ENCODE data around the gene TSHZ2. TPM values are rescaled to one million over a fixed set of nuclear protein-coding genes. Genes with fewer than 3 reads are reported as not detected.
"Not testable (repeated sequence)": the region's sequence is repeated elsewhere in the genome, so short reads cannot be mapped to it uniquely, and the experiment has no call there.

TSHZ2 gene
- total RNA-seq, 1 experiment from 2014 or later = 0.20 TPM

DNA sequence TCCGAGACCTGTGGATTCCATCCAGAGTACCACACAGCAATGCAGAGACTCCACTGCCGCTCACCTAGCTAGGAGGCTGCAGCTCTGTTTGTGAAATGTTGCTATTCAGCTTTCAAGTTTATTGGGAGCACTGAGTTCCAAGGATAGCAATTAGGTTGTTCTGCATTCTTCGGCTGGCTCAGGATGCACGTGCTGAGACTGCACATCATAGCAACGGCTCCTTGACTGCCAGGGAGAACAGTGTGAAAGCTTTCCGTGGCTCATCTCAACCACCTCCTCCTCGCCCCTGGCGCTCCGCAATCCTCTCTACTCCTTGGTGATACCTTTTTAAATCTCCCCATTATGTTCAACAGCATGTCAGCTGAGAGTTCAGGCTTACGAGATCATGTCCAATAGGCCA is 116.6 kb downstream of the TSHZ2 start:
- no peak for DNase-seq (ENCODE audit: low spot score)
- H3K36me3 Mint-ChIP-seq = no peaks in the 10 kb centered on the region
- POLR2A ChIA-PET = no interaction called here
- no peak for ATAC-seq
- CTCF ChIA-PET = interaction anchor here (0.6 to 0.9 kb wide), 2 partner anchors 23 to 983 kb away, joined by 3 read pairs; no protein-coding TSS in a partner anchor
- no peaks in the 10 kb centered on the region; the same call in 1 of the 2 replicates for H3K4me1 Mint-ChIP-seq
- H3K27ac Mint-ChIP-seq = no peak overlapping the region
- TF ChIP-seq JUN (CRISPR knock-in tag; IDR thresholded peaks at IDR 0.05) (no peak), TCF7 (CRISPR knock-in tag; IDR thresholded peaks at IDR 0.05; ENCODE audit: low read depth) (no peak), ESRRA (CRISPR knock-in tag; IDR thresholded peaks at IDR 0.05; ENCODE audit: borderline replicate concordance) (no peak), OVOL2 (CRISPR knock-in tag; IDR thresholded peaks at IDR 0.05; ENCODE audit: borderline replicate concordance) (no peak), ZNF263 (CRISPR knock-in tag; IDR thresholded peaks at IDR 0.05; ENCODE audit: low read depth) (no peak), ATF1 (CRISPR knock-in tag; IDR thresholded peaks at IDR 0.05) (no peak)
- TF ChIP-seq, protein P1, sequence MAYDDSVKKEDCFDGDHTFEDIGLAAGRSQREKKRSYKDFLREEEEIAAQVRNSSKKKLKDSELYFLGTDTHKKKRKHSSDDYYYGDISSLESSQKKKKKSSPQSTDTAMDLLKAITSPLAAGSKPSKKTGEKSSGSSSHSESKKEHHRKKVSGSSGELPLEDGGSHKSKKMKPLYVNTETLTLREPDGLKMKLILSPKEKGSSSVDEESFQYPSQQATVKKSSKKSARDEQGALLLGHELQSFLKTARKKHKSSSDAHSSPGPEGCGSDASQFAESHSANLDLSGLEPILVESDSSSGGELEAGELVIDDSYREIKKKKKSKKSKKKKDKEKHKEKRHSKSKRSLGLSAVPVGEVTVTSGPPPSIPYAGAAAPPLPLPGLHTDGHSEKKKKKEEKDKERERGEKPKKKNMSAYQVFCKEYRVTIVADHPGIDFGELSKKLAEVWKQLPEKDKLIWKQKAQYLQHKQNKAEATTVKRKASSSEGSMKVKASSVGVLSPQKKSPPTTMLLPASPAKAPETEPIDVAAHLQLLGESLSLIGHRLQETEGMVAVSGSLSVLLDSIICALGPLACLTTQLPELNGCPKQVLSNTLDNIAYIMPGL (CRISPR knock-in tag; IDR thresholded peaks at IDR 0.05) = no peak
- TF ChIP-seq, protein P2, sequence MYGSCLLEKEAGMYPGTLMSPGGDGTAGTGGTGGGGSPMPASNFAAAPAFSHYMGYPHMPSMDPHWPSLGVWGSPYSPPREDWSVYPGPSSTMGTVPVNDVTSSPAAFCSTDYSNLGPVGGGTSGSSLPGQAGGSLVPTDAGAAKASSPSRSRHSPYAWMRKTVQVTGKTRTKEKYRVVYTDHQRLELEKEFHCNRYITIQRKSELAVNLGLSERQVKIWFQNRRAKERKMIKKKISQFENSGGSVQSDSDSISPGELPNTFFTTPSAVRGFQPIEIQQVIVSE (CRISPR knock-in tag; IDR thresholded peaks at IDR 0.05; ENCODE audit: borderline replicate concordance) = no peak
- TF ChIP-seq, protein P3, sequence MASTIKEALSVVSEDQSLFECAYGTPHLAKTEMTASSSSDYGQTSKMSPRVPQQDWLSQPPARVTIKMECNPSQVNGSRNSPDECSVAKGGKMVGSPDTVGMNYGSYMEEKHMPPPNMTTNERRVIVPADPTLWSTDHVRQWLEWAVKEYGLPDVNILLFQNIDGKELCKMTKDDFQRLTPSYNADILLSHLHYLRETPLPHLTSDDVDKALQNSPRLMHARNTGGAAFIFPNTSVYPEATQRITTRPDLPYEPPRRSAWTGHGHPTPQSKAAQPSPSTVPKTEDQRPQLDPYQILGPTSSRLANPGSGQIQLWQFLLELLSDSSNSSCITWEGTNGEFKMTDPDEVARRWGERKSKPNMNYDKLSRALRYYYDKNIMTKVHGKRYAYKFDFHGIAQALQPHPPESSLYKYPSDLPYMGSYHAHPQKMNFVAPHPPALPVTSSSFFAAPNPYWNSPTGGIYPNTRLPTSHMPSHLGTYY (CRISPR knock-in tag; IDR thresholded peaks at IDR 0.05) = no peak
- TF ChIP-seq, protein P4, sequence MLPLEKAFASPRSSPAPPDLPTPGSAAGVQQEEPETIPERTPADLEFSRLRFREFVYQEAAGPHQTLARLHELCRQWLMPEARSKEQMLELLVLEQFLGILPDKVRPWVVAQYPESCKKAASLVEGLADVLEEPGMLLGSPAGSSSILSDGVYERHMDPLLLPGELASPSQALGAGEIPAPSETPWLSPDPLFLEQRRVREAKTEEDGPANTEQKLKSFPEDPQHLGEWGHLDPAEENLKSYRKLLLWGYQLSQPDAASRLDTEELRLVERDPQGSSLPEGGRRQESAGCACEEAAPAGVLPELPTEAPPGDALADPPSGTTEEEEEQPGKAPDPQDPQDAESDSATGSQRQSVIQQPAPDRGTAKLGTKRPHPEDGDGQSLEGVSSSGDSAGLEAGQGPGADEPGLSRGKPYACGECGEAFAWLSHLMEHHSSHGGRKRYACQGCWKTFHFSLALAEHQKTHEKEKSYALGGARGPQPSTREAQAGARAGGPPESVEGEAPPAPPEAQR (CRISPR knock-in tag; IDR thresholded peaks at IDR 0.05) = no peak
- no peaks in the 10 kb centered on the region for H3K27me3 Mint-ChIP-seq (ENCODE audit: low read depth)
- 0 out of 2 replicates have a peak, but pooled peaks cover 5% of the 10 kb centered on the region for H3K9me3 Mint-ChIP-seq
- no peak overlapping the region for H3K4me3 Mint-ChIP-seq

DNA sequence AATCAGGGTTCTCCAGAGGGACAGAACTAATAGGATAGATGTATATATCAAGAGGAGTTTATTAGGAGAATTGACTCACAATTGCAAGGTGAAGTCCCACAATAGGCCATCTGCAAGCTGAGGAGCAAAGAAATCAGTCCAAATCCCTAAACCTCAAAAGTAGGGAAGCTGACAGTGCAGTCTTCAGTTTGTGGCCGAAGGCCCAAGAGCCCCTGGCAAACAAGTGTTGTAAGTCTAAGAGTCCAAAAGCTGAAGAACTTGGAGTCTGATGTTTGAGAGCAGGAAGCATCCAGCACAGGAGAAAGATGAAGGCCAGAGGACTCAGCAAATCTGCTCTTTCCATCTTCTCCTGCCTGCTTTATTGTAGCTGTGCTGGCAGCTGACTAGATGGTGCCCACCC is 117.7 kb downstream of the TSHZ2 start:
- H3K4me3 Mint-ChIP-seq; H3K36me3 Mint-ChIP-seq; ATAC-seq; H3K9me3 Mint-ChIP-seq; H3K27ac Mint-ChIP-seq; H3K4me1 Mint-ChIP-seq; H3K27me3 Mint-ChIP-seq (ENCODE audit: low read depth); POLR2A ChIA-PET; DNase-seq (ENCODE audit: low spot score): not testable (repeated sequence)
- CTCF ChIA-PET = interaction anchor here (0.6 to 0.9 kb wide), 2 partner anchors 24 to 42 kb away, joined by 3 read pairs; no protein-coding TSS in a partner anchor

DNA sequence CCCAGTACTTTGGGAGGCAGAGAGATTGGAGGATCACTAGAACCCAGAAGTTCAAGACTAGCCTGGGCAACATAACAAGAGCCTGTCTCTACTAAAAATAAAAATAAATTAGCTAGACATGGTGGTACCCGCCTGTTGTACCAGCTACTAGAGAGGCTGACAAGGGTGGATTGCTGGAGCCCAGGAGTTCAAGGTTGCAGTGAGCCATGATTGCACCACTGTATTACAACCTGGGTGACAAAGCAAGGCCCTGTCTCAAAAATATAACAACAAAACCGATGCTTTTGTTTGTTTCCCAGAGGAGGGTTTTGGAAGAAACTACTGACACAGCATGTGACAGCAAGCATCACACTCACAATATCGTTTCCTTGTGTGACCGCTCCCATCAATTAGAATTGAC is 119.6 kb downstream of the TSHZ2 start:
- TF ChIP-seq HMGA2 (CRISPR knock-in tag; IDR thresholded peaks at IDR 0.05) (no peak), ZNF671 (CRISPR knock-in tag; IDR thresholded peaks at IDR 0.05) (no peak), RORB (CRISPR knock-in tag; IDR thresholded peaks at IDR 0.05) (no peak), SMAD3 (CRISPR knock-in tag; IDR thresholded peaks at IDR 0.05; ENCODE audit: borderline replicate concordance) (no peak), NR2C2 (CRISPR knock-in tag; IDR thresholded peaks at IDR 0.05) (no peak), JAZF1 (CRISPR knock-in tag; IDR thresholded peaks at IDR 0.05) (no peak)
- TF ChIP-seq, protein P1 (CRISPR knock-in tag; IDR thresholded peaks at IDR 0.05) = no peak
- TF ChIP-seq, protein P5, sequence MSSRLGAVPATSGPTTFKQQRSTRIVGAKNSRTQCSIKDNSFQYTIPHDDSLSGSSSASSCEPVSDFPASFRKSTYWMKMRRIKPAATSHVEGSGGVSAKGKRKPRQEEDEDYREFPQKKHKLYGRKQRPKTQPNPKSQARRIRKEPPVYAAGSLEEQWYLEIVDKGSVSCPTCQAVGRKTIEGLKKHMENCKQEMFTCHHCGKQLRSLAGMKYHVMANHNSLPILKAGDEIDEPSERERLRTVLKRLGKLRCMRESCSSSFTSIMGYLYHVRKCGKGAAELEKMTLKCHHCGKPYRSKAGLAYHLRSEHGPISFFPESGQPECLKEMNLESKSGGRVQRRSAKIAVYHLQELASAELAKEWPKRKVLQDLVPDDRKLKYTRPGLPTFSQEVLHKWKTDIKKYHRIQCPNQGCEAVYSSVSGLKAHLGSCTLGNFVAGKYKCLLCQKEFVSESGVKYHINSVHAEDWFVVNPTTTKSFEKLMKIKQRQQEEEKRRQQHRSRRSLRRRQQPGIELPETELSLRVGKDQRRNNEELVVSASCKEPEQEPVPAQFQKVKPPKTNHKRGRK (CRISPR knock-in tag; IDR thresholded peaks at IDR 0.05; ENCODE audit: borderline replicate concordance) = no peak
- TF ChIP-seq, protein P6, sequence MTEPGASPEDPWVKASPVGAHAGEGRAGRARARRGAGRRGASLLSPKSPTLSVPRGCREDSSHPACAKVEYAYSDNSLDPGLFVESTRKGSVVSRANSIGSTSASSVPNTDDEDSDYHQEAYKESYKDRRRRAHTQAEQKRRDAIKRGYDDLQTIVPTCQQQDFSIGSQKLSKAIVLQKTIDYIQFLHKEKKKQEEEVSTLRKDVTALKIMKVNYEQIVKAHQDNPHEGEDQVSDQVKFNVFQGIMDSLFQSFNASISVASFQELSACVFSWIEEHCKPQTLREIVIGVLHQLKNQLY (CRISPR knock-in tag; IDR thresholded peaks at IDR 0.05) = no peak
- TF ChIP-seq, protein P7, sequence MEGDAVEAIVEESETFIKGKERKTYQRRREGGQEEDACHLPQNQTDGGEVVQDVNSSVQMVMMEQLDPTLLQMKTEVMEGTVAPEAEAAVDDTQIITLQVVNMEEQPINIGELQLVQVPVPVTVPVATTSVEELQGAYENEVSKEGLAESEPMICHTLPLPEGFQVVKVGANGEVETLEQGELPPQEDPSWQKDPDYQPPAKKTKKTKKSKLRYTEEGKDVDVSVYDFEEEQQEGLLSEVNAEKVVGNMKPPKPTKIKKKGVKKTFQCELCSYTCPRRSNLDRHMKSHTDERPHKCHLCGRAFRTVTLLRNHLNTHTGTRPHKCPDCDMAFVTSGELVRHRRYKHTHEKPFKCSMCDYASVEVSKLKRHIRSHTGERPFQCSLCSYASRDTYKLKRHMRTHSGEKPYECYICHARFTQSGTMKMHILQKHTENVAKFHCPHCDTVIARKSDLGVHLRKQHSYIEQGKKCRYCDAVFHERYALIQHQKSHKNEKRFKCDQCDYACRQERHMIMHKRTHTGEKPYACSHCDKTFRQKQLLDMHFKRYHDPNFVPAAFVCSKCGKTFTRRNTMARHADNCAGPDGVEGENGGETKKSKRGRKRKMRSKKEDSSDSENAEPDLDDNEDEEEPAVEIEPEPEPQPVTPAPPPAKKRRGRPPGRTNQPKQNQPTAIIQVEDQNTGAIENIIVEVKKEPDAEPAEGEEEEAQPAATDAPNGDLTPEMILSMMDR (IDR thresholded peaks at IDR 0.05) = no peak
- Mint-ChIP-seq H3K27ac (no peak overlapping the region), H3K27me3 (ENCODE audit: low read depth) (no peaks in the 10 kb centered on the region), H3K36me3 (no peaks in the 10 kb centered on the region), H3K9me3 (0 out of 2 replicates have a peak, but pooled peaks cover 1% of the 10 kb centered on the region), H3K4me1 (no peaks in the 10 kb centered on the region; the same call in 1 of the 2 replicates), H3K4me3 (no peak overlapping the region)
- DNase-seq (ENCODE audit: low spot score) (no peak), ATAC-seq (no peak)
- ChIA-PET CTCF (no interaction called here), POLR2A (no interaction called here)

Measured in WTC11 (cell line).